Thymus (tissue), 11 donors: ENCODE results near the gene UBE2E3. TPM values are rescaled to one million over a fixed set of nuclear protein-coding genes. Genes with fewer than 3 reads are reported as not detected.

Experiments
- DNase-seq, 9 donors: peaks; one replicate each; pipeline ENCODE4 v3.0.0-alpha.2; 2013; ENCODE audit warnings: low spot score in 9 of 9, low read depth in 6 of 9, missing footprints in 1 of 9
- H3K27ac ChIP-seq, 2 donors: one replicate each; pipeline ENCODE4 v1.5.1; 2013; ENCODE audit warnings: control low read depth in 1 of 2, low read depth in 1 of 2, low read length in 1 of 2, mild to moderate bottlenecking in 1 of 2, moderate library complexity in 1 of 2
- H3K27me3 ChIP-seq, 2 donors: one replicate each; pipeline ENCODE4 v1.5.1; 2013; ENCODE audit warnings: low read length in 1 of 2; ENCODE audit not compliant: control insufficient read depth in 2 of 2, insufficient read depth in 1 of 2
- H3K36me3 ChIP-seq, 2 donors: one replicate each; pipeline ENCODE4 v1.5.1; 2013; ENCODE audit warnings: low read length in 1 of 2, mild to moderate bottlenecking in 1 of 2, moderate library complexity in 1 of 2; ENCODE audit not compliant: control insufficient read depth in 2 of 2, insufficient read depth in 2 of 2
- H3K4me1 ChIP-seq, 2 donors: one replicate each; pipeline ENCODE4 v1.5.1; 2013; ENCODE audit warnings: low read length in 2 of 2; ENCODE audit not compliant: control insufficient read depth in 2 of 2, insufficient read depth in 2 of 2
- H3K4me3 ChIP-seq, 2 donors: one replicate each; pipeline ENCODE4 v1.5.1; 2013; ENCODE audit warnings: low read length in 2 of 2, control low read depth in 1 of 2, mild to moderate bottlenecking in 1 of 2
- H3K9me3 ChIP-seq, 2 donors: one replicate each; pipeline ENCODE4 v1.5.1; 2013; ENCODE audit warnings: low read length in 1 of 2, mild to moderate bottlenecking in 1 of 2; ENCODE audit not compliant: control insufficient read depth in 2 of 2, insufficient read depth in 1 of 2
- WGBS: extraction: QIAGEN DNeasy Blood & Tissue Kit; methylation state at CpG from one replicate; pipeline ENCODE4 v1.1.7; 2013; 5-methylcytosine and 5-hydroxymethylcytosine counted together
- polyA plus RNA-seq: library from polyadenylated mRNA; stranded (reverse); fragments of 200-250 nt; gene quantifications from one replicate; pipeline ENCODE4 v1.2.3, GENCODE V29; 2013
- total RNA-seq: library from RNA; stranded (reverse); fragments of 120-200 nt; gene quantifications from one replicate; pipeline ENCODE4 v1.2.4, GENCODE V29; 2013
- donor health status: healthy.

The UBE2E3 gene
- total and polyA plus RNA-seq, 2 donors = 55.4 to 93.0 TPM

DNA sequence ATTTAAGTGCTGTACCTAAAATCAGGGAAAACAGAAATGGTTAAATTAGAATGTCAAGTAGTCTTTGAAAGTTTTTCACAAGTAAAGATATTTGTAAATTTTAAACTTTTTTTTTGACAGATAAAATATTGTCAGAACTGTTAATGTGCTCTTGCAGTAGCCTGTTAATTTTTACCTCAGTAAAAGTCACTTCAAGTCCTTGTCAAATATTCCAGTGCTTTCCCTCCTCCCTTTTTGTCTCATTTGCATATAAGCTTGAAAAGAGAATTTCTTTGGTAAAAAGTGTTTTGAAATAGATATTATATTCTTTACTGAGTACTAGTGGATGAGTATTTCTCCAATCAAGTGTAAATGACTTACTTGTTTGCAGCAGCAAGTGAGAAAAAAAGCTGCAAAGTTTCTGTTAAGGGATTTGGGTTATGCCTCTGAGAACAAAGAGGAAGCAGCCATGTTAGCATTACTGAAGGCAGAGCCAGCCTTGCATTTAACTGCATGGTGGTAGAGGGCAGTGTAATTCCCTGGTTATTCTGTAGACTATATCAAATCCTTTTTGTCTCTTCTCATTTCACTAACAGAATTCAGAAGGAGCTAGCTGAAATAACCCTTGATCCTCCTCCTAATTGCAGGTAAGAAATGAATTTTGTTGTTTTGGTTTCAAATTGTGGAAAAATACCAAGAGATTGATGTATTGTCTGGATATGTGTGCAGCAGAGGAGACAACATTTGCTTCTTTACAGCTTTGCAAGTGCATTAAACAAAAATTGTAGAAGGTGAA is 3.2 kb downstream of the UBE2E3 start:
- peaks cover 0 to 9% of the 10 kb centered on the region in 2 donors for H3K36me3 ChIP-seq
- peak overlapping the region; percentile 2 to 9 for H3K4me3 ChIP-seq
- no peaks in the 10 kb centered on the region for H3K9me3 ChIP-seq
- DNase-seq = peak in 7 of 9 donors; percentile 52 to 85 (median 63)
- peaks cover 0 to 3% of the 10 kb centered on the region in 2 donors for H3K27me3 ChIP-seq
- peak overlapping the region in 1 of 2 donors; percentile 68 for H3K27ac ChIP-seq
- peaks cover 0 to 12% of the 10 kb centered on the region in 2 donors for H3K4me1 ChIP-seq

DNA sequence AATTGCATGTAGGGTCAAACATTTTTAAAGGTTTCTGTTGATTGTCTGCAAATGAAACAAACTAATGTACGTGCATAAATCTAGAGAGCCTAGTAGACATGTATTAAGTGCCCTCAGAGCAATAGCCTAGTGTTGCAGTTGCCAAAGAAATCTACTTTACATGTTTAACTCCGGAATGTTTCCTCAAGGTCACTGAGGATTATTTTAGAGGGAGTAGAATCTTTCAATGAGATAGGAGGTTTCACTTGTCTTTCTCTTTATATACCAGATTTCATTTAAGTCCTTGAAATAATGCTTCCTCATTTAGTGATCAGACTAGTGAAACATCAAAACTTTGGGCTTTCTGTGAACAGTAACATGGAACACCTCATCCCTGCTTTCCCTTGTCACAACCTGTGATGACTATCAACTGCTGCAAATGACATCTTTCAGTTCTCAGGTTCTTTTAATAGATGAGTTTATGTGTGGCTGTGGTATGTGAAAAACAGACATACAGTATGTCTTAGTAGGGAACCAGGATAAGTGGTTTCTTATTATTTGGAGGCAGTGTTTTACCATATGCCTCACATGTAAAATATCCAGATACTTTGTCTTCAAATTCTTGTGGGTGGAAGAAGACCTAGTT is 5.5 kb downstream of the UBE2E3 start:
- no peak overlapping the region for H3K4me3 ChIP-seq
- DNase-seq = no peak
- no peaks in the 10 kb centered on the region for H3K27me3 ChIP-seq
- H3K9me3 ChIP-seq = no peaks in the 10 kb centered on the region
- peaks cover 0 to 4% of the 10 kb centered on the region in 2 donors for H3K4me1 ChIP-seq
- WGBS = 96% methylated on average over 2 of the region's 2 CpGs
- no peak overlapping the region for H3K27ac ChIP-seq
- peaks cover 0 to 18% of the 10 kb centered on the region in 2 donors for H3K36me3 ChIP-seq

DNA sequence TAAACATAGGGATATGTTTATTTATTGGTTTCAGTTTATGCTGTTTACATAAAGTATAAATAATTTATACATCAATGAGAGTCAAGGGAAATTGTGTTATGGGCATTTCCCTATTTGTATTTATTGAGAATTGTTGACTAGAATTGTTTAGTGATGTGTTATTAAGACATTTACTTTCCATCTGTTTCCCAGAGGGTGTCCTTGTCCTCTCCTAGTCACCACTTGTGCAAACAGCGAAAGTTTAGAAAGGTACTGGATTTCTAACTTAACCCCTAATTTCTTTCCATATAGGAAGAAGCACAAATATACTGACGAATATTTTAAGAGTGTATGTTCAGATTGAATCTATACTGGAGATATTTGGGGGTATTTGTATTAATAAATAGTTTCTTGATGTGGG is 6.7 kb downstream of the UBE2E3 start:
- Histone ChIP-seq H3K9me3 (no peaks in the 10 kb centered on the region), H3K4me1 (peaks cover 0 to under 1% of the 10 kb centered on the region in 2 donors), H3K36me3 (peaks cover 0 to 25% of the 10 kb centered on the region in 2 donors), H3K4me3 (no peak overlapping the region), H3K27me3 (no peaks in the 10 kb centered on the region), H3K27ac (no peak overlapping the region)
- DNase-seq = no peak
- 96% methylated on average over 2 of the region's 2 CpGs for WGBS

DNA sequence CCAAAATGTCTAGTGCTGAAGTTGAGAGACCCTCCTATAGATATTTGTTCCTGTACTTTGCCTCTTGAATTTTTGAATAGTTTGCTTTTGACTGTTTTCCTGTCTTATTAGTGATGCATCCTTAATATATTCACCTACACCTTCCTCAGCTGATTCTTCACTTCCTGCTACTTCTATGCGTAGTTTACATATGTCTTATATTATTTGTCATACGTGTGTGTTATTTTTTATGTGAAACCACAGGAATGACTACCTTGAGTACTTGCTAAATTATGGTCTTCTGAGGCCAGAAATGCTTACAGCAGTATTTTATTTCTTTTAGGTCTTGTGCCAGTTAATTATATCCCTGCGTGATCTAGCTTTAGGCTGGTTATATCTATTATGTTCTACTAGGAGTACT is 9.9 kb downstream of the UBE2E3 start:
- H3K27me3 ChIP-seq = no peaks in the 10 kb centered on the region
- peaks cover 0 to 25% of the 10 kb centered on the region in 2 donors for H3K36me3 ChIP-seq
- H3K4me3 ChIP-seq = no peak overlapping the region
- H3K9me3 ChIP-seq = no peaks in the 10 kb centered on the region
- WGBS = 55% methylated on average over 3 of the region's 3 CpGs
- no peak for DNase-seq
- no peaks in the 10 kb centered on the region for H3K4me1 ChIP-seq
- no peak overlapping the region for H3K27ac ChIP-seq

DNA sequence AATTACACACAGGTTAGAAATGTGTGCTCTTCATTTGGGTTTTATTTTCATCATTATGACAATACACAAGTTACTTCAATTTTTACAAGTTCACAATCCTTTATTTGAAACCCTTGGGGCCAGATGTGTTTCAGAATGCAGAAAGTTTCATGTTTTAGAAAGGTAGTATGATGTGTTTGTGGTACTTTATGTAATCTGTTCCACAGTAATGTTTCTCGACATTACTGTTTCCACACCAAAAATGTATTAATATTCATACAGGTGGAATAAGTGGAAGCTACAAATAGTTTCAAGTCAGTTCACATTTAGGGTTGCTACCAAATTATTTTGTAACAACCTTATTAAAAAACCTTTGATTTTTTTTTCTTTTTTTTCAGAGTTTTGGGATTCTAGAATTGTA is 10.4 kb downstream of the UBE2E3 start:
- no peak for DNase-seq
- Histone ChIP-seq H3K36me3 (peaks cover 0 to 23% of the 10 kb centered on the region in 2 donors), H3K27me3 (no peaks in the 10 kb centered on the region), H3K9me3 (no peaks in the 10 kb centered on the region), H3K27ac (no peak overlapping the region), H3K4me1 (no peaks in the 10 kb centered on the region), H3K4me3 (no peak overlapping the region)
- 97% methylated on average over 1 of the region's 1 CpG for WGBS

DNA sequence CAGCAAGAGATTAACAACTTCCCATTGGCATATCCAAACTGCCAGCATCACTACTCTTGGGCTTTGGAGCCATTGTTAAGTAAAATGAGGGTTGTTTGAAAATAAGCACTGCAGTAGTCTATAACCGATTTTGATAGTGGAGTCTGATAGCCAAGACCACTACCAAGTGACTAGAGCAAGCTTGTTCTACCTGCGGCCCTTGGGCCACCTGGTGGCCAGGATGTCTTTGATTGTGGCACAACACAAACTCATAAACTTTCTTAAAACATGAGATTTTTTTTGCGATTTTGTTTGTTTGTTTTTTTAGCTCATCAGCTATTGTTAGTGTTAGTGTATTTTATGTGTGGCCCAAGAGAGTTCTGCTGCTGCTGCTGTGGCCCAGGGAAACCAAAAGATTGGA is 11.0 kb downstream of the UBE2E3 start:
- Histone ChIP-seq H3K4me3 (no peak overlapping the region), H3K27me3 (no peaks in the 10 kb centered on the region), H3K4me1 (no peaks in the 10 kb centered on the region), H3K9me3 (no peaks in the 10 kb centered on the region), H3K36me3 (peaks cover 0 to 24% of the 10 kb centered on the region in 2 donors), H3K27ac (no peak overlapping the region)
- WGBS = 98% methylated on average over 3 of the region's 3 CpGs
- DNase-seq = no peak

DNA sequence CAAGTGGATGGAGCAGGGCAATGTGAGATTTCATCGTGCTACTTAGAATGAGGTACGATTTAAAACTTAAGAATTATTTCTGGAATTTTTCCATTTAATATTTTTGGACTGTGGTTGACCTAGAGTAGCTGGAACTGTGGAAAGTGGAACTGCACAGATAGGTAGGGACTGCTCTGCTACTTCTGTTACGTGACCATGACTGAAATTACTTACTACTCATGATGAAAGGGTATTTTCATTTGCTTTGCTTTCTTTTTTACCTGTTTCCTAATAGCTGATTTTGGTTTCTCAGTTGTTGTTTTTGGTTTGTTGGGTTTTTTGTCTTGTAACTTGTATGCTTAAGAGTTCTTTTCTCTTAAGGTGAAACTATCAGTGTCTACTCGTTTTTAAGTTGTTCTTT is 11.4 kb downstream of the UBE2E3 start:
- no peak overlapping the region for H3K4me3 ChIP-seq
- no peaks in the 10 kb centered on the region for H3K4me1 ChIP-seq
- WGBS = 96% methylated on average over 4 of the region's 4 CpGs
- H3K9me3 ChIP-seq = no peaks in the 10 kb centered on the region
- H3K27ac ChIP-seq = no peak overlapping the region
- H3K27me3 ChIP-seq = no peaks in the 10 kb centered on the region
- H3K36me3 ChIP-seq = peaks cover 0 to 25% of the 10 kb centered on the region in 2 donors
- no peak for DNase-seq

DNA sequence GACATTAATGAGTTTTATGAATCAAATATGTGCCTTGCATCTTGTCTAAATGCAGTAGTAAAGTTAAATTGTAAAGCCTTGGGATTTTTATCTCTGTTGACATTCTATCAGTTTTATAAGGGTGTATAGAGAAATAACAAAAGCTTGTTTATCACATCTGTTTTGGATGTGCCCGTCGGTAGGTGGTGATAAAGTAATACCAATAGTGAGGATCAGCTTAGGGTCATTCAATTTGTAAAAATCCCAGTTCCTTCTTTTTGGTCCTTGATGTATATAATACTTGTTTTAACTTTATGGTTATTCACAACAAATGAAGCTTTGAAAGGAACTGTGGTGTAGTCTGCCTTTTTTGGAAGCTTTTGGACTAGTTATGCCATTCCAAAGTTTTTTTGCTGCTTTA is 12.6 kb downstream of the UBE2E3 start:
- WGBS = 96% methylated on average over 2 of the region's 2 CpGs
- no peaks in the 10 kb centered on the region for H3K9me3 ChIP-seq
- no peak overlapping the region for H3K4me3 ChIP-seq
- H3K27ac ChIP-seq = no peak overlapping the region
- no peaks in the 10 kb centered on the region for H3K27me3 ChIP-seq
- peaks cover 0 to 25% of the 10 kb centered on the region in 2 donors for H3K36me3 ChIP-seq
- DNase-seq = no peak
- no peaks in the 10 kb centered on the region for H3K4me1 ChIP-seq

DNA sequence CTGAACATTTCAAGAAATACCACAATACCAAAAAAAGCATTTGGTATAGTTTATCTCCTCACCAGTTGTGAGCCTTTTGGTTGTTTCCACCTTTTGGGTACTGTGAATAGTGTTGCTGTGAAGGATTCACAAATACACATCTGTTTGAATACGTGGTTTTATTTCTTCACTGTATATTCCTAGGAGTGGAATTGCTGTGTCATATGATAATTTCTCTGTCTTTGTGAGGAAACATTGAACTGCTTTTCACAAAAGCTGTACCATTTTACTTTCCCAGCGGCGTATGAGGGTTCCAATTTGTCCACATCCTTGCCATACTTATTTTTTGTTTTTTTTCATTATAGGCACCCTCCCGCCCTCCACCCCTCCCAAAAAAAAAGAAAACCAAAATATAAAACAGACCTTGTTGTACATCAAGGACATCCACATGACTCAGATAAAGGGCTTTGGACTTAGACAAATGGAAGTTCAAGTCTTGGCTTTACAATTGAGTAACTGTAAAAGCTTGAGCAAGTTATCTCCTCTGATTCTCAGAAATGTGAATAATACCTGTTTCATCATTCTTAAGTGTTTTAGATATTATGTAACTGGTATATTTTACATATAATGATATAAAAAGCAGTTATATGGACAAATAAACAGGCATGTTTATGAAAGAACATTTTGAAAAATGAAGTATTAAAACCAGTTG is 19.0 kb downstream of the UBE2E3 start:
- no peak for DNase-seq
- Histone ChIP-seq H3K36me3 (peaks cover 0 to 2% of the 10 kb centered on the region in 2 donors), H3K27me3 (no peaks in the 10 kb centered on the region), H3K4me3 (no peak overlapping the region), H3K4me1 (no peaks in the 10 kb centered on the region), H3K27ac (no peak overlapping the region), H3K9me3 (no peaks in the 10 kb centered on the region)
- 95% methylated on average over 4 of the region's 4 CpGs for WGBS
